Right lobe of liver (tissue), 4 donors: ENCODE data around the gene CFAP46.

Experiments
- CTCF ChIP-seq, 4 donors: fragments of 200-600 bp in 3 of 4; fragments of 450-650 bp in 1 of 4; IDR thresholded peaks; one replicate each; pipeline versions ENCODE4 v1.5.1 to v1.8.0; 2016 to 2022; ENCODE audit warnings: antibody characterized with exemption in 4 of 4, mild to moderate bottlenecking in 2 of 4
- POLR2A ChIP-seq: fragments of 450-650 bp; IDR thresholded peaks from one replicate; pipeline ENCODE4 v1.6.1; 2017; ENCODE audit warnings: antibody characterized with exemption, mild to moderate bottlenecking
- donor health status: DM: no; HTN: no; CAD: no.
- donor health status: DM: no; HTN: no; CAD: no.
- donor health status: DM: no; HTN: yes; CAD: no.

GRCh38 chr10:132820056-132820455 lies 122.3 kb downstream of the CFAP46 start:
- TF ChIP-seq CTCF (IDR thresholded peaks at IDR 0.05) (no peak), POLR2A (no peak)
